Motor neuron (in vitro differentiated cells): Measurements from ENCODE around the gene CNPPD1. TPM values are rescaled to one million over a fixed set of nuclear protein-coding genes. Genes with fewer than 3 reads are reported as not detected.

Source experiments
- ATAC-seq, 8 experiments: fragments of 200-7000 bp; cut with Tn5 transposase; replicated peaks in 6 of 8; 2 replicates each; pipeline ENCODE4 v1.8.0; 2021; ENCODE audit warnings: mild to moderate bottlenecking in 8 of 8, moderate library complexity in 8 of 8
- H3K27ac ChIP-seq, 2 donors: fragments of 250-450 bp; sonication (Bioruptor Pico); 2 replicates each; pipeline ENCODE4 v1.9.0; 2021; ENCODE audit warnings: antibody characterized with exemption in 2 of 2, mild to moderate bottlenecking in 2 of 2, moderate library complexity in 1 of 2
- H3K4me1 ChIP-seq, 2 donors: fragments of 250-450 bp; sonication (Bioruptor Pico); replicated peaks in 1 of 2; 2 replicates each; pipeline ENCODE4 v1.6.1; 2021; ENCODE audit warnings: antibody characterized with exemption in 2 of 2, mild to moderate bottlenecking in 2 of 2, moderate library complexity in 1 of 2
- H3K4me3 ChIP-seq, 5 donors: fragments of 250-450 bp; sonication (Bioruptor Pico); 2 replicates each; pipeline ENCODE4 v1.9.0; 2021; ENCODE audit warnings: antibody characterized with exemption in 5 of 5, mild to moderate bottlenecking in 5 of 5, moderate library complexity in 4 of 5
- WGBS, 10 experiments: fragments of 450-650 bp; shearing (Covaris generic); methylation state at CpG; one replicate each; pipeline ENCODE4 v1.0.0; 2022; 5-methylcytosine and 5-hydroxymethylcytosine counted together
- in situ Hi-C, 9 experiments: fragments of 400-800 bp; cut with MboI; loops; one replicate each; pipeline ENCODE4 v1.15.0; 2021; ENCODE audit warnings: low sequenced_read_pairs in 9 of 9, low pct_unique_long_range_greater_than_20kb in 2 of 9; ENCODE audit not compliant: unreplicated experiment in 9 of 9
- total RNA-seq, 8 experiments: library from RNA; unstranded; fragments of 300-600 nt; gene quantifications; 2 replicates each; pipeline versions ENCODE4 v1.2.3 to v1.2.4, GENCODE V29; 2022

CNPPD1 gene
- total RNA-seq, 8 experiments from 2014 or later: 18.2 to 44.9 (median 37.5) TPM

DNA sequence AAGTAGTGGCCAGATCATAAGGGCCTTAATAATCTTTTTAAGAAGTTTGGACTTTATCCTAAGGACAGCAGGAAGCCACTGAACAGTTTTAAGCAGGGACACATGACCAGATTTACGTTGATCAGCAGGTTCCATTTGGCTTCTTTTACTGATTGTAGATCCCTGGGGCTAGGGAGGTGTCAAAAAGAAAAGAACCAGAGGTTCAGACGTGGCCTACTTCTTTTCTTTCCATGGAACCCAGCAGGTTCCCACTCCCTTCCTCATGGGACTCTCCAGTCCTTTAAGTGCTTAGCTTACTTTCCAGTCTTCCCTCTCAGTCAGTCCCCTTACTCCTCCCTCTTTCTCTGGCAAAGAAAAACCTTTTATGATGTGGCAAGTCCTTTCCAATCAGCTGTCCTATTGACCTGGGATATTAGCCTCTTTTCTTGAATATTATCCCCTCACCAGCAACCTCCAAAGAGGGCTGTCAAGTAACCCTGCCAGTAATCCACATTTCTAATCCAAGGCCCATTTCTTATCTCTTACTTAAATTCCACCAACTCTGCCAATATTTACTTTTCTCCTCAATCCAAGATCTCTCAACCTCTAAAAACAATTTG, 49.6 kb downstream of the CNPPD1 start:
- Histone ChIP-seq H3K27ac (no peak overlapping the region), H3K4me1 (no peaks in the 10 kb centered on the region), H3K4me3 (no peak overlapping the region)
- no peak for ATAC-seq
- in situ Hi-C loops: loop anchor here in 1 of 9 experiments (25.0 kb wide), 1 partner anchor 115 kb away; no protein-coding TSS in a partner anchor
- WGBS, 10 experiments: 0 to 70% (median 40%) methylated on average over 1 to 2 of the region's 2 CpGs; no CpG with 5 or more reads in 3 of the 10 experiments

DNA sequence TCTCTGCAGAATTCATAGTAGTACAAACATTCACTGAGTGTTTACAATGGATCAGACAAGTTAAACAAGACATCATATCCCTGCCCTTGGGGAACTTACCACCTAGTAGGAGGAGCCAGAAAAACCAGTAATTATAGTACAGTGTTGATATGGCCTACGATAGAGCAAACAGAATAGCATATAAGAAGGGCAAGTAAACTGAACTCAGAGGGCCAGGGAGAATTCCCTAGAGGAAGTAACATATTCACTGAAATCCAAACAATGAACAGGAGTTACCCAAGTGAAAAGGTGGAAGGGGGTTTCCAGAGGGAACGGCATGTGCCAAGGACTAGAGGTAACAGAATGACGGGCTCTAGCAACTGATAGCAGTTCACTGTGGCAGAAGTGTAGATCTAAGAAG, 50.2 kb downstream of the CNPPD1 start:
- in situ Hi-C loops: loop anchor here in 1 of 9 experiments (25.0 kb wide), 1 partner anchor 114 kb away; no protein-coding TSS in a partner anchor
- WGBS, 10 experiments: 20 to 100% (median 96%) methylated on average over 1 to 3 of the region's 3 CpGs; no CpG with 5 or more reads in 2 of the 10 experiments

DNA sequence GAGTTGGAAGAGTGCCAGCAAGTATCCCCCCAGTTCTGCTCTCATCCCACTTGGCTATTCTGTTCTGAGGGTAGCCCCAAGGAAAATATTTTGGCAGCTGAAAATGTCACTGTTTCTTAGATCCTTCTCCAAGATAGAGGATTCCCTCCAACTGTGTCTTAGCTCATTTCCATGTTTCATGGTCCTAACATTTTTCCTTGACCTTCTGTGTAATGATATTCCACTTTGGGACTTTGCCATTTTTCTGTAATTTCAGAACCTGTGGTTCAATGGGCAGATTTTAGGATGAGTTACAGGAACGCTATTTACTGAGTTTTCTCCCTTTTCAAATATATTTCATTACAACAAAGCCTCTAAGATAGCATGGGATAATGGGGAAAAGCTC, 50.8 kb downstream of the CNPPD1 start:
- Histone ChIP-seq H3K4me1 (no peaks in the 10 kb centered on the region), H3K27ac (no peak overlapping the region), H3K4me3 (no peak overlapping the region)
- in situ Hi-C loops: loop anchor here in 1 of 9 experiments (25.0 kb wide), 1 partner anchor 114 kb away; no protein-coding TSS in a partner anchor
- ATAC-seq: no peak
- 0 to 100% (median 100%) methylated on average over 1 of the region's 1 CpG; no CpG with 5 or more reads in 1 of the 10 experiments for WGBS, 10 experiments

More for the DNA sequence above, 50.2 kb downstream of the CNPPD1 start:
- ATAC-seq: peak in 1 of 8 experiments; percentile 46
- Histone ChIP-seq H3K27ac (no peak overlapping the region), H3K4me3 (no peak overlapping the region), H3K4me1 (no peaks in the 10 kb centered on the region)

DNA sequence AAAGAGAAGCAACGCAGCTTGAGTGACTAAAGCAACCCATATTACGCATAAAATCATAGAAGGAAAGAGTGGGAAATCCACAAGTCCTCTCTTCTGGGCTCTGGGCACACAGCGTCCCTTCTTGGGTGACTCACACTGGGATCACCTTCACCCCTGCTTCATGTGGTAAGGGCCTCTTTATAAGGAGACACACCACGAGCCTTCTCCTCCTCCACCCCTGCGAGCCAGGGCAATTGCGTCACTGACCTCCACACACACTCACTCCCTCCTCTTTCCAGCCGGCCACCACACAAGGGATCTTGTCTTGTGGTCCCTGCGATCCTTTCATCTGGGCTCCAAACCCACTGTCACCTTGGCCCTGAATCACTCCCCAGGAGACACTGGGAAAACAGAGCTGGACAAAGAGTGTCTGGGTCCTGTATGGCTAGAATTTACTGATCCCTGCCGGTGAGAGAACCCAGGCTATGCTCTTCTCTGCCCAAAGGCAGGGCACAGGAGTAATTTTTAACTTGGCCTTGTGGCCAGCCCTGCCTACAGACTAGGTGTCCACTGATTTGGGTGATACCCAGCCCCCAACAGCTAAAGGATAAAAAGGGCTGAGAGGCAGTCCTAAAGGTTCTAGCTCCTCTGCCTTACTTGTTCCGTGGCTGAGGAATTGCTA, 51.4 kb downstream of the CNPPD1 start:
- Histone ChIP-seq H3K4me1 (no peaks in the 10 kb centered on the region), H3K27ac (no peak overlapping the region), H3K4me3 (no peak overlapping the region)
- 43 to 94% (median 81%) methylated on average over 1 to 8 of the region's 10 CpGs for WGBS, 10 experiments
- in situ Hi-C loops: loop anchor here in 1 of 9 experiments (25.0 kb wide), 1 partner anchor 113 kb away; no protein-coding TSS in a partner anchor
- peak in 2 of 8 experiments; percentile 15 to 43 for ATAC-seq

DNA sequence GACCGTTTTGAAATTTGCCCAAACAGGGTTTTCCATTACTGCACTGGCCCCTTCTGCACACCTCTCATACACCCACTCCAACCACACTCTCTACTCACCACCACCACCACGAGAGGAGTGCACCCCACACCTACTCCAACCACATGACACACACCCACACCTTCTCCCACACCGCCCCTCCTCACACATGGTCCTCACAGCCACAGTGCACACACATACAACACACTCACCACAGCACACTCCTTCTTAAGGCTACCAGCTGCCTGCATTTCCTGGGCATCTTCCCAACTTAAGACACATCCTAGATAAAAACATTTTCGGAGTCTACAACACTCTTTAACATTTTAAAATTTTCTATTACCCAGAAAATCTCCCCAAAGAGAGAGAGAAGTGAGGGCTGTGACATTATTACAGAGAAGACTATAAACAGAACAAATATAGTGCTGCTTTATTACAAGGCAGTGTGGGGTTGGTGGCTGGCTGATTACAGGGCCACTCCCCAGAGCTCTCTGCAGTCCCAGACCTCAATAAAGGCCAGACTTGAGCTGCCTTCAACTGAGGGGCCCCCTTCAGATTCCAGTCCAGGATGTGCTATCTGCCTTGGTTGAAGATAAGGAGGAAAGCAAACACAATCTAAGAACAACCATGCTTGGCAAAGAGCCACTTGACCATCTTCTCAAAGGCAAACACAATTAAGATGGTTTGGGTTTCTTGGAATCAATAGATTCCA, 52.2 kb downstream of the CNPPD1 start:
- Histone ChIP-seq H3K4me3 (no peak overlapping the region), H3K4me1 (no peaks in the 10 kb centered on the region), H3K27ac (no peak overlapping the region)
- peak in 1 of 8 experiments; percentile 37 for ATAC-seq
- WGBS, 10 experiments: 50 to 93% (median 85%) methylated on average over 1 to 4 of the region's 4 CpGs; no CpG with 5 or more reads in 2 of the 10 experiments
- in situ Hi-C loops: loop anchor here in 1 of 9 experiments (25.0 kb wide), 1 partner anchor 112 kb away; no protein-coding TSS in a partner anchor

DNA sequence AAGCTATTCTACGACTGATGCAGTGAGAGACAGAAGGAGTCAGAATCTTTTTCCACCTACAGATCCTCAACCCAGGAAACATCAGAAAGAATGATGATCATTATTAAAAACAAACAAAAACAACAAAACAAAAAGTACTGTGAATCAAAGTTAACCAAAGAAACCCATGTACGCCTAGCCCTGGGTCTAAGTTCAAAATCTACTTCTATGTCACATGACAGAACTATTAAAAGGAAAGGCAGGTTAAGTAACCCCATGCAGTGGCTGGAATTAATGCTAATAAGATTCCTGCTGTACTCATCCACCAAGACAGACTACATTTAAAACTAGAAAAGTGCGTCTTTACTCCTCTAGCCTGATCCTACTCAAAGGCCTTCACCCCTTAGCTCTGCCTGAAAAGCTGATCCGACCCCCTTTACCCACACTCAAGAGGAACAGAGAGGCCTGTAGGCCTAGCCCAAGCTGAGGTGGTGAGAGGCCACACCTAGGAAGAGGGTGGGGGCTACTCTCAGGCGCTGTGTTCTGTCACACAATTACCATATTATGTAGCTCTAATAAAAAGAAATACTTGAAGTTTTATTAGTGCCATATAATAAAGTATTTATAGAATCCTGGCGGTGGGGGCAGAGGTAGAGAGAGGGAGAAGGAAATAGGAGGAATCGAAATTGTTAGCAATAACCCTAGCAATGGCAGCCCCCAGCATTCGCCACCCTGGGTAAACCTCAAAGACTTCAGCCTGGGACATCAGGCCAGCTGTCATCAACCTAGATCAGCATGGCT, 53.2 kb downstream of the CNPPD1 start:
- WGBS, 10 experiments: 78 to 100% (median 94%) methylated on average over 1 to 8 of the region's 8 CpGs; no CpG with 5 or more reads in 1 of the 10 experiments
- H3K27ac ChIP-seq: no peak overlapping the region
- in situ Hi-C loops: no loop called here
- H3K4me3 ChIP-seq: no peak overlapping the region
- H3K4me1 ChIP-seq: no peaks in the 10 kb centered on the region
- peak in 2 of 8 experiments; percentile 7 to 13 for ATAC-seq

DNA sequence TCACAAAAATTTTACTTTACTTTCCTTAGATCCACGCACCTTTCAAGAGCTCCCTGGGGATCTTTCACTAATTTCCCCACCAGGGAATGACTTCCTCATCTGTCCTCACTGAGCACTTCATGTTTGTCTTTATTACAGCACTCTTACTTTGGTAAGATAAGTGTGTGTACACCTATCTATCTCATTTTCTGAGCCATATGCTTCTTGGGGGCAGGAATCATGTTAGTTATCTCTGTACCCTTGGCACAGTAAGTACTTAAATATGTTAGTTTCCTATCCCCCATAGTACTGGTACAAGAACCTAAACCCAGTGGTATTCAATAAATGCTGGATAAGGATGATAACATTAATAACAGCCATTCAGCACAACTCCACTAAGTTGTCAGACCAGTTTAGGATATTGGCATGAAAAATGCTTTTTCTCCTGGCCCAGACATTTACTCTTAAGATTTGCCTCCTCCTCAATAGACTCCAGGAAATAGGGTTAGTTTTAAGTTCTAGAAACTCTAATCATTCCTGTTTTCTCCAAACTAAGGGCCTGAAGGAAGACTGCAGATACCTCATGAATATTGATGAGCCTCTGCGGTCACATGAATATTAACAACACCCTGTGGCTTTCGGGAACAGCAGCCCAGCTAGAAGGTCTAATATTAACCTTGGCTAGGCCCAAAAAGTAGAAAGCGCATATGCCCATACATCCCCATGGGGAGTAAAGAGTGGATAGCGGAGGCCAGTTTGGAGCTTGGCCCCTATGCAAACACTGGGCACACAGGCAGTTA, 54.3 kb downstream of the CNPPD1 start:
- WGBS, 10 experiments: 0 to 96% (median 61%) methylated on average over 2 to 5 of the region's 5 CpGs; no CpG with 5 or more reads in 2 of the 10 experiments
- in situ Hi-C loops: no loop called here
- ATAC-seq: peak in 6 of 8 experiments; percentile 32 to 85 (median 58)
- no peak overlapping the region for H3K27ac ChIP-seq
- no peak overlapping the region for H3K4me3 ChIP-seq
- no peaks in the 10 kb centered on the region for H3K4me1 ChIP-seq

Other genes with a start within 250 kb of the CNPPD1 start
- gene CDK5R2, start 217.3 kb downstream of the CNPPD1 start, total RNA-seq: 1 to 10 TPM in 5 of 8 experiments, under 1 TPM in 3; 0.13 to 4.6 (median 1.5) TPM
- gene FEV, start 191.7 kb downstream of the CNPPD1 start, total RNA-seq: 1 to 10 TPM in 1 of 8 experiments, under 1 TPM in 3, not detected in 4; 0.08 to 4.6 (median 0.65) TPM
- gene CRYBA2, start 183.5 kb downstream of the CNPPD1 start, total RNA-seq: 10 to 100 TPM in 1 of 8 experiments, under 1 TPM in 2, not detected in 5; 0.81 to 11.2 (median 0.87) TPM
- gene CFAP65, start 135.4 kb downstream of the CNPPD1 start, total RNA-seq: 1 to 10 TPM in 3 of 8 experiments, under 1 TPM in 5; 0.46 to 6.3 (median 0.66) TPM
- gene IHH, start 116.0 kb downstream of the CNPPD1 start, total RNA-seq: under 1 TPM in 5 of 8 experiments, not detected in 3; 0.08 to 0.57 (median 0.46) TPM
- 10 to 100 TPM in 6 of 8 experiments, 1 to 10 TPM in 2; 7.3 to 55.7 (median 15.5) TPM for gene NHEJ1, start 16.1 kb downstream of the CNPPD1 start, total RNA-seq
- 1 to 10 TPM in 3 of 8 experiments, under 1 TPM in 5; 0.13 to 3.4 (median 0.54) TPM for gene SLC23A3, start 6.9 kb downstream of the CNPPD1 start, total RNA-seq
- gene RETREG2, start 1.4 kb upstream of the CNPPD1 start, total RNA-seq: 100 to 1,000 TPM in 1 of 8 experiments, 10 to 100 TPM in 7; 41.0 to 102 (median 69.0) TPM
- gene ZFAND2B, start 29.9 kb upstream of the CNPPD1 start, total RNA-seq: 10 to 100 TPM; 19.7 to 35.8 (median 25.7) TPM
- 100 to 1,000 TPM in 1 of 8 experiments, 10 to 100 TPM in 7; 14.2 to 122 (median 34.5) TPM for gene ABCB6, start 42.0 kb upstream of the CNPPD1 start, total RNA-seq
- 10 to 100 TPM; 21.5 to 50.5 (median 34.4) TPM for gene ATG9A, start 52.7 kb upstream of the CNPPD1 start, total RNA-seq
- gene ANKZF1, start 52.9 kb upstream of the CNPPD1 start, total RNA-seq: 10 to 100 TPM; 24.3 to 78.1 (median 48.1) TPM
- gene GLB1L, start 68.5 kb upstream of the CNPPD1 start, total RNA-seq: 10 to 100 TPM in 1 of 8 experiments, 1 to 10 TPM in 7; 5.6 to 30.7 (median 7.5) TPM
- gene STK16, start 68.6 kb upstream of the CNPPD1 start, total RNA-seq: 10 to 100 TPM; 14.6 to 36.9 (median 23.7) TPM
- under 1 TPM in 3 of 8 experiments, not detected in 5; 0.13 to 0.28 (median 0.14) TPM for gene TUBA4B, start 76.3 kb upstream of the CNPPD1 start, total RNA-seq
- gene TUBA4A, start 77.0 kb upstream of the CNPPD1 start, total RNA-seq: 10 to 100 TPM in 2 of 8 experiments, 1 to 10 TPM in 6; 2.3 to 23.4 (median 4.7) TPM
- 100 to 1,000 TPM in 2 of 8 experiments, 10 to 100 TPM in 6; 25.2 to 131 (median 55.0) TPM for gene DNAJB2, start 102.4 kb upstream of the CNPPD1 start, total RNA-seq
- 100 to 1,000 TPM in 1 of 8 experiments, 10 to 100 TPM in 4, 1 to 10 TPM in 1, under 1 TPM in 2; 0.92 to 159 (median 15.3) TPM for gene PTPRN, start 132.5 kb upstream of the CNPPD1 start, total RNA-seq
- 1 to 10 TPM in 1 of 8 experiments, not detected in 7; 1.1 TPM for gene RESP18, start 155.8 kb upstream of the CNPPD1 start, total RNA-seq
- 10 to 100 TPM; 12.7 to 63.4 (median 27.9) TPM for gene DNPEP, start 211.0 kb upstream of the CNPPD1 start, total RNA-seq
- 1 to 10 TPM in 1 of 8 experiments, under 1 TPM in 5, not detected in 2; 0.33 to 1.0 (median 0.76) TPM for gene DES, start 241.5 kb upstream of the CNPPD1 start, total RNA-seq